ENCODE data around the gene SMYD2. TPM values are rescaled to one million over a fixed set of nuclear protein-coding genes. Genes with fewer than 3 reads are reported as not detected.
A peak's percentile ranks its signal among the peaks of the same experiment; 100 is the strongest.

Gene SMYD2
- total RNA-seq, 1 experiment from 2014 or later = 25.8 TPM

DNA sequence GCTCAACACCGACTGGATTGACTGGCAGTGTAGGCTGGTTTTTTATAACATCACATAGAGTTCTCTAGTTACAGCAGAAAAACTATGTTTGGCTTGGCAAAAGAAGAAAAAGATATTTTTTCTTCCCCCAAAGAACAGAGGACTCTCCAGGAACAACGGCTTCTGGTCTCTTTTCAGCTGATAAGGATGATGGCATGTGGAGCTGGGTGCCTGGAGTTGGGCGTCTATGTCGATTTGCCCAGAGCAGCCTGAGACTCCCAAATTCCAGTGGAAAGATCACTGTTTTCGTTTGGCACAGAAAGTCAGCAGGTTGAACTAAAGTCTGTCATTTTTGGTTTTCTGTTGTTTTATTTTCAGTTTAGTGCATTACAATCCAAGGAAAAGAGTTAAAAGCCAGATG, 91.1 kb downstream of the SMYD2 start:
- Histone ChIP-seq H3K9me3 (ENCODE audit: low read depth, low read length, poor library complexity, severe bottlenecking) (no peaks in the 10 kb centered on the region), H3K4me3 (ENCODE audit: low read depth, low read length, poor library complexity, severe bottlenecking) (no peak overlapping the region), H3K27me3 (replicated peaks; ENCODE audit: insufficient read depth, low read depth, low read length, poor library complexity) (no peaks in the 10 kb centered on the region), H3K36me3 (ENCODE audit: insufficient read depth, low read length, poor library complexity, severe bottlenecking) (peaks cover 74% of the 10 kb centered on the region), H3K4me1 (ENCODE audit: insufficient read depth, low read length, poor library complexity, severe bottlenecking) (no peaks in the 10 kb centered on the region), H3K27ac (ENCODE audit: low read depth, low read length, poor library complexity, severe bottlenecking) (no peak overlapping the region)
- CTCF ChIA-PET = no interaction called here
- TF ChIP-seq EZH2 (IDR thresholded peaks at IDR 0.05; ENCODE audit: borderline replicate concordance, low read depth, low read length, poor library complexity, severe bottlenecking) = no peak
- TF ChIP-seq, protein P1, sequence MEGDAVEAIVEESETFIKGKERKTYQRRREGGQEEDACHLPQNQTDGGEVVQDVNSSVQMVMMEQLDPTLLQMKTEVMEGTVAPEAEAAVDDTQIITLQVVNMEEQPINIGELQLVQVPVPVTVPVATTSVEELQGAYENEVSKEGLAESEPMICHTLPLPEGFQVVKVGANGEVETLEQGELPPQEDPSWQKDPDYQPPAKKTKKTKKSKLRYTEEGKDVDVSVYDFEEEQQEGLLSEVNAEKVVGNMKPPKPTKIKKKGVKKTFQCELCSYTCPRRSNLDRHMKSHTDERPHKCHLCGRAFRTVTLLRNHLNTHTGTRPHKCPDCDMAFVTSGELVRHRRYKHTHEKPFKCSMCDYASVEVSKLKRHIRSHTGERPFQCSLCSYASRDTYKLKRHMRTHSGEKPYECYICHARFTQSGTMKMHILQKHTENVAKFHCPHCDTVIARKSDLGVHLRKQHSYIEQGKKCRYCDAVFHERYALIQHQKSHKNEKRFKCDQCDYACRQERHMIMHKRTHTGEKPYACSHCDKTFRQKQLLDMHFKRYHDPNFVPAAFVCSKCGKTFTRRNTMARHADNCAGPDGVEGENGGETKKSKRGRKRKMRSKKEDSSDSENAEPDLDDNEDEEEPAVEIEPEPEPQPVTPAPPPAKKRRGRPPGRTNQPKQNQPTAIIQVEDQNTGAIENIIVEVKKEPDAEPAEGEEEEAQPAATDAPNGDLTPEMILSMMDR (conservative IDR thresholded peaks at IDR 0.05; ENCODE audit: low read depth, low read length) = no peak
- DNase-seq (ENCODE audit: low spot score) = no peak
- BruUV-seq (replicated peaks) = no TSS peak
- POLR2A ChIA-PET (ENCODE audit: low non-redundant PET) = no interaction called here
- intact Hi-C loops (cut with micrococcal nuclease; ENCODE audit: unreplicated experiment) = no loop called here

DNA sequence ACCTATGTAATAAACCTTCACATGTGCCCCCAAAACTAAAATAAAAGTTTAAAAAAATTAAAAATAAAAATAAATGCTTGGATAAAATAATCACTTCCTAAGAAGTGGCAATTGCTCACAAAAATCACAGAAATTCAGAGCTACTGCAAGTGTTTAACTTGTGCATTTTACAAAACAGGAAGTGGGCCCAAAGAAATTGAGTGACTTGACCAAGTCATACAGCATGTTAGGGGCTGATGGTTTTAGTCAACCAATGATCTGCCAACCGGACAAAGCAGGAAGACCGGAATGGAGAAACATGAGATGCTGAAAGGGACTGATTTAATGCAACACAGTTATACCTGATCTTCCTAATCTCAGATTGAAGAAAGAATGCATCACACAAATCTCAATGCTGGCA, 96.5 kb downstream of the SMYD2 start:
- BruUV-seq (replicated peaks) = no TSS peak
- Histone ChIP-seq H3K4me3 (ENCODE audit: low read depth, low read length, poor library complexity, severe bottlenecking) (no peak overlapping the region), H3K4me1 (ENCODE audit: insufficient read depth, low read length, poor library complexity, severe bottlenecking) (peaks cover 4% of the 10 kb centered on the region), H3K27ac (ENCODE audit: low read depth, low read length, poor library complexity, severe bottlenecking) (no peak overlapping the region), H3K9me3 (ENCODE audit: low read depth, low read length, poor library complexity, severe bottlenecking) (no peaks in the 10 kb centered on the region), H3K36me3 (ENCODE audit: insufficient read depth, low read length, poor library complexity, severe bottlenecking) (peaks cover 81% of the 10 kb centered on the region), H3K27me3 (replicated peaks; ENCODE audit: insufficient read depth, low read depth, low read length, poor library complexity) (no peaks in the 10 kb centered on the region)
- CTCF ChIA-PET = no interaction called here
- intact Hi-C loops (cut with micrococcal nuclease; ENCODE audit: unreplicated experiment) = no loop called here
- POLR2A ChIA-PET (ENCODE audit: low non-redundant PET) = no interaction called here
- no peak for DNase-seq (ENCODE audit: low spot score)
- TF ChIP-seq, protein P1 (conservative IDR thresholded peaks at IDR 0.05; ENCODE audit: low read depth, low read length) = no peak
- TF ChIP-seq EZH2 (IDR thresholded peaks at IDR 0.05; ENCODE audit: borderline replicate concordance, low read depth, low read length, poor library complexity, severe bottlenecking) = no peak

DNA sequence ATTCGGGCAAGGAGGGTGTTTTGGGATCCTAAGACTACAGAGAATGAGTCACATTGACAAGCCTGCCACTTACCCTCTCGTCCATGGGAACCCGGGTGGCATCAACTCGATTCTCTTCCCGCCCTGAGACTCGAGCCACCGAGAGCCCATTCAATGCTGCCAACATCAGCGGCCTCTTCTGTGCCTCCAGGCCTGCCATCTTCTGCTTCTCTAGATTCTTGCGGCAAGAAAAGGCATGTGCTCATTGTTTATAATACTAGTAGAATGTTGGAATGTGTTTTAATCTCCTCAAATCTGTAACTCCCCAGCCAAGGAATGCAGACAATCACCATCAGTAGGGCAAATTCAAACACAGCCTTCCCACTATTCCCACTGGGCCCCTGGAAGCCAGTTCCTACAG, 96.9 kb downstream of the SMYD2 start:
- Histone ChIP-seq H3K36me3 (ENCODE audit: insufficient read depth, low read length, poor library complexity, severe bottlenecking) (peaks cover 83% of the 10 kb centered on the region), H3K4me1 (ENCODE audit: insufficient read depth, low read length, poor library complexity, severe bottlenecking) (peaks cover 4% of the 10 kb centered on the region), H3K27me3 (replicated peaks; ENCODE audit: insufficient read depth, low read depth, low read length, poor library complexity) (no peaks in the 10 kb centered on the region), H3K4me3 (ENCODE audit: low read depth, low read length, poor library complexity, severe bottlenecking) (no peak overlapping the region), H3K27ac (ENCODE audit: low read depth, low read length, poor library complexity, severe bottlenecking) (peak overlapping the region; percentile 5), H3K9me3 (ENCODE audit: low read depth, low read length, poor library complexity, severe bottlenecking) (no peaks in the 10 kb centered on the region)
- ChIA-PET POLR2A (ENCODE audit: low non-redundant PET) (no interaction called here), CTCF (no interaction called here)
- TF ChIP-seq, protein P1 (conservative IDR thresholded peaks at IDR 0.05; ENCODE audit: low read depth, low read length) = no peak
- no peak for TF ChIP-seq EZH2 (IDR thresholded peaks at IDR 0.05; ENCODE audit: borderline replicate concordance, low read depth, low read length, poor library complexity, severe bottlenecking)
- no peak for DNase-seq (ENCODE audit: low spot score)
- intact Hi-C loops (cut with micrococcal nuclease; ENCODE audit: unreplicated experiment) = no loop called here
- no TSS peak for BruUV-seq (replicated peaks)

All from A673 (cell line).